CD8-positive, alpha-beta memory T cell (primary cell): ENCODE measurements around the gene TUT4. TPM values are rescaled to one million over a fixed set of nuclear protein-coding genes. Genes with fewer than 3 reads are reported as not detected.
A peak's percentile ranks its signal among the peaks of the same experiment; 100 is the strongest.

Experiments
- CTCF ChIA-PET: fragments of 350-600 bp; sonication (Branson Sonifier 250); formaldehyde crosslinking; loops from one replicate; lab custom pipeline; 2021; ENCODE audit warnings: antibody characterized with exemption; lab: Charles Lee
- POLR2A ChIA-PET: fragments of 350-600 bp; sonication (Branson Sonifier 250); formaldehyde crosslinking; loops from one replicate; lab custom pipeline; 2021; ENCODE audit warnings: antibody characterized with exemption; lab: Charles Lee
- DNase-seq, 5 donors: peaks; one replicate each; pipeline versions ENCODE4 v3.0.0 to v3.0.0-alpha.2; 2020 to 2022; ENCODE audit warnings: mixed read lengths in 1 of 5
- H3K27ac ChIP-seq: one replicate; pipeline ENCODE4 v1.7.0; 2013; ENCODE audit warnings: low read depth, mild to moderate bottlenecking, low read length, moderate library complexity
- H3K27me3 ChIP-seq: 2 replicates; pipeline ENCODE4 v1.7.0; 2013; ENCODE audit warnings: low read length, mild to moderate bottlenecking; ENCODE audit not compliant: insufficient read depth, poor library complexity, severe bottlenecking
- H3K36me3 ChIP-seq: 2 replicates; pipeline ENCODE4 v1.7.0; 2013; ENCODE audit warnings: mild to moderate bottlenecking, low read length, moderate library complexity; ENCODE audit not compliant: insufficient read depth
- H3K4me1 ChIP-seq: 2 replicates; pipeline ENCODE4 v1.7.0; 2013; ENCODE audit warnings: mild to moderate bottlenecking, low read length, moderate library complexity; ENCODE audit not compliant: insufficient read depth
- H3K4me3 ChIP-seq: 2 replicates; pipeline ENCODE4 v1.7.0; 2013; ENCODE audit warnings: mild to moderate bottlenecking, low read length
- H3K9me3 ChIP-seq: 2 replicates; pipeline ENCODE4 v1.7.0; 2013; ENCODE audit warnings: mild to moderate bottlenecking, low read length
- H3K27ac Mint-ChIP-seq, 8 donors: one replicate each; pipeline ENCODE4 v1.8.0; 2020 to 2021; ENCODE audit warnings: mixed read lengths in 8 of 8, mild to moderate bottlenecking in 6 of 8, inconsistent platforms in 3 of 8, moderate library complexity in 3 of 8
- H3K27me3 Mint-ChIP-seq, 2 donors: one replicate each; pipeline ENCODE4 v1.8.0; 2020 to 2021; ENCODE audit warnings: mixed read lengths in 2 of 2, mild to moderate bottlenecking in 1 of 2, moderate library complexity in 1 of 2
- H3K36me3 Mint-ChIP-seq, 3 donors: one replicate each; pipeline ENCODE4 v1.8.0; 2020 to 2021; ENCODE audit warnings: mixed read lengths in 3 of 3, inconsistent platforms in 1 of 3, mild to moderate bottlenecking in 1 of 3
- H3K4me1 Mint-ChIP-seq, 3 donors: one replicate each; pipeline ENCODE4 v1.8.0; 2020 to 2021; ENCODE audit warnings: mixed read lengths in 3 of 3, inconsistent platforms in 1 of 3, mild to moderate bottlenecking in 1 of 3
- H3K4me3 Mint-ChIP-seq, 7 donors: one replicate each; pipeline ENCODE4 v1.8.0; 2020 to 2021; ENCODE audit warnings: mixed read lengths in 7 of 7, mild to moderate bottlenecking in 6 of 7, moderate library complexity in 4 of 7, inconsistent platforms in 2 of 7
- H3K9me3 Mint-ChIP-seq, 5 donors: one replicate each; pipeline ENCODE4 v1.8.0; 2020 to 2022; ENCODE audit warnings: mixed read lengths in 5 of 5, mild to moderate bottlenecking in 3 of 5, moderate library complexity in 2 of 5, inconsistent platforms in 1 of 5
- polyA plus RNA-seq: library from polyadenylated mRNA; unstranded; fragments of 300-500 nt; fragmentation: Illumina TruSeq; gene quantifications from one replicate; pipeline ENCODE4 v1.2.3, GENCODE V29; 2021
- total RNA-seq, 2 experiments: library from RNA; stranded (reverse); gene quantifications; one replicate each; pipeline ENCODE4 v1.2.3, GENCODE V29; 2021

The TUT4 gene
- total RNA-seq = 10 to 100 TPM; 54.1 to 63.1 TPM
- polyA plus RNA-seq = 40.1 TPM

- no peaks in the 10 kb centered on the region for H3K27me3 ChIP-seq
- DNase-seq = peak in 4 of 5 donors; percentile 64 to 83 (median 65)
- H3K9me3 Mint-ChIP-seq = no peaks in the 10 kb centered on the region
- peaks cover 30 to 45% (median 42%) of the 10 kb centered on the region in 3 donors for H3K4me1 Mint-ChIP-seq
- no peaks in the 10 kb centered on the region for H3K36me3 ChIP-seq
- POLR2A ChIA-PET = interaction anchor here (0.6 to 2.1 kb wide), 18 partner anchors 16 to 498 kb away, joined by 3 to 18 read pairs (median 4); partner anchors contain the start of genes CC2D1B, ORC1, PRPF38A and SHISAL2A
- H3K27ac Mint-ChIP-seq = peak within 1 kb of the TSS in 7 of 8 donors; percentile 30 to 86 (median 81)
- H3K36me3 Mint-ChIP-seq = no peaks in the 10 kb centered on the region
- peak within 1 kb of the TSS; percentile 91 for H3K4me3 ChIP-seq
- H3K4me3 Mint-ChIP-seq = peak within 1 kb of the TSS in 5 of 7 donors; percentile 70 to 78 (median 75)
- peak within 1 kb of the TSS; percentile 79 for H3K27ac ChIP-seq
- no peaks in the 10 kb centered on the region for H3K27me3 Mint-ChIP-seq
- no peaks in the 10 kb centered on the region for H3K9me3 ChIP-seq
- peaks cover 37% of the 10 kb centered on the region for H3K4me1 ChIP-seq
- CTCF ChIA-PET = interaction anchor here (0.8 to 1.9 kb wide), 6 partner anchors 52 to 148 kb away, joined by 3 to 6 read pairs (median 4); partner anchors contain the start of genes ORC1 and PRPF38A
Measured at GRCh38 chr1:52552505-52553361, at the start of gene TUT4. TUT4 (minus strand) TSS chr1:52553092; CDS start chr1:52526280, 26,812 bp downstream.

GRCh38 chr1:52601991-52602855 is 49.3 kb upstream of the TUT4 start, which contains the start of gene GPX7:
GPX7 (plus strand) TSS chr1:52602371; CDS start chr1:52602410, 39 bp downstream.
- H3K36me3 ChIP-seq = no peaks in the 10 kb centered on the region
- Mint-ChIP-seq H3K36me3 (peaks cover 0 to 18% (median 7%) of the 10 kb centered on the region in 3 donors), H3K4me1 (peaks cover 41 to 63% (median 54%) of the 10 kb centered on the region in 3 donors), H3K27ac (peak within 1 kb of the TSS; percentile 82 to 97 (median 96)), H3K9me3 (no peaks in the 10 kb centered on the region), H3K4me3 (peak within 1 kb of the TSS; percentile 83 to 97 (median 91)), H3K27me3 (peaks cover 0 to 2% of the 10 kb centered on the region in 2 donors)
- peak within 1 kb of the TSS; percentile 66 for H3K27ac ChIP-seq
- ChIA-PET POLR2A (interaction anchor here (0.5 to 2.6 kb wide), 9 partner anchors 30 to 196 kb away, joined by 3 to 9 read pairs (median 4); partner anchors contain the start of genes SHISAL2A and TUT4), CTCF (interaction anchor here (0.7 to 1.5 kb wide), 2 partner anchors 31 to 65 kb away, joined by 3 to 8 read pairs; partner anchors contain the start of gene SHISAL2A)
- peaks cover 40% of the 10 kb centered on the region for H3K4me1 ChIP-seq
- no peaks in the 10 kb centered on the region for H3K9me3 ChIP-seq
- peak within 1 kb of the TSS; percentile 80 for H3K4me3 ChIP-seq
- no peaks in the 10 kb centered on the region for H3K27me3 ChIP-seq
- DNase-seq = peak; percentile 45 to 75 (median 66)

- H3K27ac ChIP-seq = peak overlapping the region; percentile 66
- H3K4me1 Mint-ChIP-seq = peaks cover 41 to 57% (median 53%) of the 10 kb centered on the region in 3 donors
Measured at GRCh38 chr1:52601519-52601918, 48.6 kb upstream of the TUT4 start.

GRCh38 chr1:52600533-52601179 is 47.8 kb upstream of the TUT4 start:
- Mint-ChIP-seq H3K36me3 (peaks cover 0 to 5% (median 5%) of the 10 kb centered on the region in 3 donors), H3K27ac (peak overlapping the region in 7 of 8 donors; percentile 20 to 97 (median 82))

More at GRCh38 chr1:52601519-52601918, 48.6 kb upstream of the TUT4 start:
- Mint-ChIP-seq H3K36me3 (peaks cover 0 to 11% (median 7%) of the 10 kb centered on the region in 3 donors), H3K9me3 (no peaks in the 10 kb centered on the region), H3K27ac (peak overlapping the region; percentile 33 to 97 (median 86)), H3K4me3 (peak overlapping the region; percentile 80 to 93 (median 84)), H3K27me3 (peaks cover 0 to 2% of the 10 kb centered on the region in 2 donors)
- Histone ChIP-seq H3K9me3 (no peaks in the 10 kb centered on the region), H3K36me3 (no peaks in the 10 kb centered on the region), H3K4me1 (peaks cover 40% of the 10 kb centered on the region), H3K27me3 (no peaks in the 10 kb centered on the region), H3K4me3 (peak overlapping the region; percentile 70)
- ChIA-PET CTCF (interaction anchor here (0.7 to 1.5 kb wide), 2 partner anchors 31 to 65 kb away, joined by 3 to 8 read pairs; partner anchors contain the start of gene SHISAL2A), POLR2A (interaction anchor here (0.5 to 1.5 kb wide), 8 partner anchors 31 to 195 kb away, joined by 3 to 8 read pairs (median 4); partner anchors contain the start of genes SHISAL2A and TUT4)
- no peak for DNase-seq

GRCh38 chr1:52599236-52599635 is 46.3 kb upstream of the TUT4 start:
- peaks cover 0 to 5% (median 3%) of the 10 kb centered on the region in 3 donors for H3K36me3 Mint-ChIP-seq
- H3K36me3 ChIP-seq = no peaks in the 10 kb centered on the region
- peaks cover 0 to 2% of the 10 kb centered on the region in 2 donors for H3K27me3 Mint-ChIP-seq
- DNase-seq = no peak
- ChIA-PET CTCF (no interaction called here), POLR2A (no interaction called here)
- H3K9me3 ChIP-seq = no peaks in the 10 kb centered on the region
- peak overlapping the region in 2 of 7 donors; percentile 57 to 68 for H3K4me3 Mint-ChIP-seq
- no peaks in the 10 kb centered on the region for H3K9me3 Mint-ChIP-seq
- H3K4me1 Mint-ChIP-seq = peaks cover 28 to 34% (median 30%) of the 10 kb centered on the region in 3 donors
- H3K4me3 ChIP-seq = no peak overlapping the region
- no peaks in the 10 kb centered on the region for H3K27me3 ChIP-seq
- H3K27ac ChIP-seq = no peak overlapping the region
- peaks cover 28% of the 10 kb centered on the region for H3K4me1 ChIP-seq
- H3K27ac Mint-ChIP-seq = peak overlapping the region in 1 of 8 donors; percentile 52

More at GRCh38 chr1:52600533-52601179, 47.8 kb upstream of the TUT4 start:
- H3K27me3 ChIP-seq = no peaks in the 10 kb centered on the region
- peak overlapping the region in 4 of 7 donors; percentile 30 to 83 (median 57) for H3K4me3 Mint-ChIP-seq
- no peaks in the 10 kb centered on the region for H3K9me3 Mint-ChIP-seq
- no peak overlapping the region for H3K27ac ChIP-seq
- H3K27me3 Mint-ChIP-seq = peaks cover 0 to 2% of the 10 kb centered on the region in 2 donors
- CTCF ChIA-PET = interaction anchor here (1.5 kb wide), 1 partner anchor 32 kb away, joined by 8 read pairs; the partner anchor contains the start of gene SHISAL2A
- H3K4me1 ChIP-seq = peaks cover 39% of the 10 kb centered on the region
- no peak overlapping the region for H3K4me3 ChIP-seq
- H3K36me3 ChIP-seq = no peaks in the 10 kb centered on the region
- DNase-seq = no peak
- peaks cover 35 to 49% (median 44%) of the 10 kb centered on the region in 3 donors for H3K4me1 Mint-ChIP-seq
- no peaks in the 10 kb centered on the region for H3K9me3 ChIP-seq
- POLR2A ChIA-PET = interaction anchor here (1.1 to 1.5 kb wide), 2 partner anchors 32 to 35 kb away, joined by 4 to 6 read pairs; partner anchors contain the start of gene SHISAL2A

- ChIA-PET POLR2A (no interaction called here), CTCF (no interaction called here)
- Histone ChIP-seq H3K36me3 (no peaks in the 10 kb centered on the region), H3K9me3 (no peaks in the 10 kb centered on the region), H3K4me3 (no peak overlapping the region), H3K4me1 (peaks cover 23% of the 10 kb centered on the region), H3K27ac (no peak overlapping the region), H3K27me3 (no peaks in the 10 kb centered on the region)
- no peaks in the 10 kb centered on the region for H3K9me3 Mint-ChIP-seq
- no peak for DNase-seq
- peaks cover 0 to 5% (median 3%) of the 10 kb centered on the region in 3 donors for H3K36me3 Mint-ChIP-seq
- H3K27ac Mint-ChIP-seq = no peak overlapping the region
- H3K27me3 Mint-ChIP-seq = peaks cover 0 to 2% of the 10 kb centered on the region in 2 donors
- H3K4me1 Mint-ChIP-seq = peaks cover 23 to 29% (median 25%) of the 10 kb centered on the region in 3 donors
- peak overlapping the region in 1 of 7 donors; percentile 57 for H3K4me3 Mint-ChIP-seq
Measured at GRCh38 chr1:52598729-52599128, 45.8 kb upstream of the TUT4 start.
